Measurements from ENCODE around the gene PEAK1. TPM values are rescaled to one million over a fixed set of nuclear protein-coding genes. Genes with fewer than 3 reads are reported as not detected.

PEAK1 gene
- total RNA-seq, 1 experiment from 2014 or later: 21.2 TPM

GRCh38 chr15:77392762-77393470, 27.0 kb downstream of the PEAK1 start:
- Histone ChIP-seq H2BK20ac (ENCODE audit: low read depth, low read length, poor library complexity, severe bottlenecking) (no peak overlapping the region), H3K4me1 (ENCODE audit: insufficient read depth, low read length) (no peaks in the 10 kb centered on the region), H2BK12ac (ENCODE audit: insufficient read length, low read depth, low read length) (no peak overlapping the region), H2AK5ac (ENCODE audit: insufficient read length, low read length) (no peak overlapping the region), H4K20me1 (ENCODE audit: control insufficient read depth, insufficient read depth, insufficient read length) (no peaks in the 10 kb centered on the region), H3K18ac (ENCODE audit: insufficient read length, low read depth, low read length) (no peak overlapping the region), H3K23ac (ENCODE audit: insufficient read length, low read depth, low read length) (no peak overlapping the region), H3K9me3 (ENCODE audit: control insufficient read depth, low read depth, low read length) (no peaks in the 10 kb centered on the region), H3K9ac (ENCODE audit: extremely low read depth, insufficient read length, low read length) (no peak overlapping the region), H2BK120ac (ENCODE audit: low read depth, low read length, poor library complexity, severe bottlenecking) (no peak overlapping the region), H3K79me2 (ENCODE audit: insufficient read depth, low read length) (peaks cover 5% of the 10 kb centered on the region; the same call in 1 of the 2 replicates), H3K79me1 (ENCODE audit: insufficient read depth, low read depth, low read length, poor library complexity, severe bottlenecking) (peaks cover 3% of the 10 kb centered on the region), H3K27me3 (ENCODE audit: insufficient read depth, low read length) (no peaks in the 10 kb centered on the region), H4K8ac (replicated peaks; ENCODE audit: insufficient read length, low read depth, low read length) (no peak overlapping the region), H2AFZ (ENCODE audit: low read length) (no peak overlapping the region), H2BK15ac (ENCODE audit: low read depth, low read length) (no peak overlapping the region), H3K4me2 (ENCODE audit: insufficient read depth, insufficient read length, low read length) (no peak overlapping the region), H3K23me2 (ENCODE audit: insufficient read length, low read depth, low read length, poor library complexity, severe bottlenecking) (no peaks in the 10 kb centered on the region), H3K14ac (ENCODE audit: insufficient read depth, low read length) (peak overlapping the region; percentile 12; the same call in 1 of the 2 replicates), H3K56ac (ENCODE audit: insufficient read length, low read depth, low read length) (no peak overlapping the region), H2BK5ac (ENCODE audit: insufficient read length, low read length) (no peak overlapping the region), H3T11ph (ENCODE audit: low read length) (no peak overlapping the region), H3K4ac (ENCODE audit: low read depth, low read length) (no peak overlapping the region), H4K5ac (ENCODE audit: insufficient read length, low read depth, low read length) (no peak overlapping the region), H3K27ac (ENCODE audit: insufficient read length, low read depth, low read length) (no peak overlapping the region), H4K91ac (ENCODE audit: insufficient read length, low read depth, low read length) (no peak overlapping the region)
- Mint-ChIP-seq H3K27me3 (ENCODE audit: low read depth) (no peaks in the 10 kb centered on the region), H3K9me3 (peaks cover 11 to 17% of the 10 kb centered on the region in 2 experiments; a peak in 4 of 5 replicates), H3K36me3 (ENCODE audit: insufficient read depth in 1 of 3, low read depth in 3 of 3) (peaks cover 7 to 30% (median 7%) of the 10 kb centered on the region in 3 experiments; a peak in 5 of 7 replicates), H3K4me3 (no peak overlapping the region), H3K27ac (peak overlapping the region in 1 of 3 experiments; percentile 29; a peak in 1 of 7 replicates), H3K4me1 (peaks cover 0 to 6% of the 10 kb centered on the region in 2 experiments; a peak in 1 of 4 replicates)
- TF ChIP-seq CTCF (conservative IDR thresholded peaks at IDR 0.05): no peak
- DNase-seq: no peak
- WGBS (ENCODE audit: extremely low coverage, insufficient read length, low lambda C conversion rate): no CpG with 5 or more reads among the region's 7 CpGs

All from H9 (cell line).